Activated gamma-delta T cell (primary cell): ENCODE results near the gene NID2.

Experiments
- DNase-seq: peaks from one replicate; lab custom pipeline; 2025; lab: John Stamatoyannopoulos, UW

NID2 gene

DNA sequence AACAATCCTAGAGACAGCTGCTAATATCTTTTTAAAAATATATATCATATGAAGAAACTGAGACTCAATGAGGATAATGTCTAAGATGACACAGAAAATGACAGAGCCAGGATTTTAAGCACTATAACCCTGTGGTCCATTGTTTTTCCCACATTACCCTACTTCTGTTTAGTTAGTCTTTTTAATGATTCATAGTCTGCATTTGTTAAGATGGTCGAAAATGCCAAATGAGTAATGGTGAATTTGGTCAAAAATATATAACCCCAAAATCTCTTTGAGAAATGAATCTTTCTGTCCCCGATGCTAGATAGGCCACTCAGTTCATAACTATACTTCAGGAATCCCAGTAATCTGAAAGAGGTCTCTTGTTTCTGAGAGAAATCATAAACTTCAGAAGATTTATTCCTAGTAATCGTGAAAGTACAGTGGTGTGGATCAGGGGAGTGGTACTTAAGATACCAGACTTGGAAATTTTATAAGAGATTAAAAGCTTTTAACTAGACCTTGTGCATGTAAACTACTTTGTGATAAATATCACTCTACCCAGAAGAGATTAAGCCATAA lies 68.8 kb downstream of the NID2 start:
- no peak for DNase-seq

GRCh38 chr14:51999084-51999483 lies 69.8 kb downstream of the NID2 start:
- no peak for DNase-seq

DNA sequence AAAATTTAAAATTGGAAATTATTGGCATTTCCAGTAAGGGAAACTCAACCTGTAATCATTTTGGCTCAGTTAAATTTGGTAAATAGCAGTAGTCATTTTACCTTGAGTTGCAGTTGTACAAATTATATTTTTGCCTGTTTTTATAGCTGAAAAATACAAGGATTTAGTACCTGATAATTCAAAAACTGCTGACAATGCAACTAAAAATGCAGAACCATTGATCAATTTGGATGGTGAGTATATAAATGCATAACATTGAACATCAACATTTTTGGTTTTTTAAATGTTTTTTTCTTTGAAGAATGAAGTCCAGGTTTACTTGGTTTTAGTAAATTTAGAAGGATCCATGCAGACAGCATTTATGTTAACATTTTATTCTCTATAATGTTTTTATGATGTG lies 70.5 kb downstream of the NID2 start:
- no peak for DNase-seq

GRCh38 chr14:51996148-51996746 lies 72.6 kb downstream of the NID2 start:
- DNase-seq = no peak

DNA sequence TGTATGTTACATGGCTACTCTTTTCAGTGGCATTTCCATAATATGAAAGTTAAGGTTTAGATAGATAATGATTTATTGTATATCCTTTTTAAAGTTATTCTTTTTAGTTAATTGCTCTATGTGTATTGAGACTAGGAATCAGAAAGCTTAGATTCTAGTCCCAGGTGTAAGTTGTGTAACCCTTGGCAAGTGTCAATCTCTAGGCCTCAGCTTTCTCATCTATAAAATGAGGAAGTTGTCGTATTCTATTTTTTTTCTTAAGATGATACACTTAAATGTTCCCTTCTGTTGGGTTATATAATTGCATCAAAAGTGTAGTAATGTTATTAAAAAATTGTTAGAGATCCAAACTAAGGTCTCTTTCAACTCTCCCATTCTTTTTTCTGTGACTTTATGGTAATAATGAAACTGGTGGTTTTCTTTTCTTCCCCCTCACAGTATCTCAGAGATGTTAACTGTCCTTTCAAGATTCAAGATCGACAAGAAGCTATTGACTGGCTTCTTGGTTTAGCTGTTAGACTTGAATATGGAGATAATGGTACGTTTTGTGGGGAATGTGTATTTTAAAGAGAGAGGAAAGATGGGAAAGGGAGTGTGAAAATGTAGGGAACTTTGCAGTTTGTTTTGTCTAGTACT lies 75.5 kb downstream of the NID2 start:
- DNase-seq = no peak

DNA sequence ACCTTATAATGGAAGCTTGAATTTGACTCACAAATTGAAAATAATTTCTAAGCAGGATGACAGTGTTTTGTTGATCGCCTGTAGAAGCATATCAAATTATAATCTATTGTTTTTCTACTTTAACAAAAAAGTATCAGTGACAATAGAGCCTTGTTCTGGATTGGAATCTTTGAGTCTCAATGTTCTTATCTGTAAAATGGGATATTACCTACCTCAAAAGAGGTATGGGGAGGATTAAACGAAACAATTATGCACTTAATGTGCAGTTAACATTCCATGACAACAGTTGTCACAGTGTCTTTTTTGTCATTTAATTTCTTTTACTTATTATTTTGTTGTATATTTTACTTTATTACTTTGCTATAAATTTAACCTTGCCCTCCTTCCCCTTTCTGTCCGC lies 78.4 kb downstream of the NID2 start:
- no peak for DNase-seq

DNA sequence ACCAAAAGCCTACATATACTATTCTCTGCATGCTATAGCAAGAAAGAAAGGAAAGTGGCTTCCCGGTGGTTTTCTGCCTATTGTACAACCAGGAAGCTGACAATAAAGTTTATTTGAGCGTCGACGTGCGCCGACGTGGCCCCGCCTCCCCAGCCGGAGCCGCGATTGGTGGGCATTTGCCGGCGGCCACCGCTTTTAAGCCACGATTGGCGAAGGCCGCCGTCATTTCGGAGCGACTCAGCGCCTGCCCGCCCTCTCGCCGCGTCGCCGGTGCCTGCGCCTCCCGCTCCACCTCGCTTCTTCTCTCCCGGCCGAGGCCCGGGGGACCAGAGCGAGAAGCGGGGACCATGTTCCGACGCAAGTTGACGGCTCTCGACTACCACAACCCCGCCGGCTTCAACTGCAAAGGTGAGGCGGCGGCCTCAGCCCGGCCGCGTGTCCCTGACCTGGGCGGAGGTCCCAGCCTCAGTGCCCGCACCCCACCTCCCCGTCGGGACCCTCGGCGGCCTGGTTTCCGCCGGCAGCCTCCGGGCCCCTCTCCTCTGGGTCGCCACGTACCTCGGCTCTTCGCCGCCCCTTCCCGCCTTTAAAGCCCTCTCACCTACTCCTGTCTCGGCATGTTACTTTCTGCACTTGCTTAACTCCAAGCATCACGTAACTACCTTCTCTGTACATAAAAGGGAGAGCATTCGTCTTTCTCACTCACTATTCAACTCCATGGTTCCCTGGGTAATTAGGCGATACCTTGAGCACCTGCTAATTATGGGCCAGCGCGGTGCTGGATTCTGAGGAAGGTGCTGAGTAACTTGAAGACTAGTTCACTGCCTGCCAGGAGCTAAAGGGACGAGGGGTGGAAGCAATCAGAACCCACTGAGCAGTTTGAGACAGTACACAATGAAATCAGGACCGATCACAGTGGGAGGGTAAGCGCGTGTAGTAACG lies 79.3 kb downstream of the NID2 start, which contains the start of gene RTRAF:
Gene RTRAF (plus strand): TSS at position 254 of the 942 bp plus-strand sequence. CDS start 94 bp downstream, at position 348.
- DNase-seq = peak; percentile 86

- no peak for DNase-seq
Measured at GRCh38 chr14:51988221-51988620, 80.6 kb downstream of the NID2 start.

- DNase-seq = no peak
Measured at GRCh38 chr14:51981218-51981854, 87.5 kb downstream of the NID2 start.

GRCh38 chr14:51979088-51979709 lies 89.7 kb downstream of the NID2 start:
- no peak for DNase-seq

GRCh38 chr14:51978681-51979085 lies 90.2 kb downstream of the NID2 start:
- no peak for DNase-seq

- DNase-seq = no peak
Measured at GRCh38 chr14:51977075-51977474, 91.8 kb downstream of the NID2 start.

- DNase-seq = no peak
Measured at GRCh38 chr14:51972566-51972965, 96.3 kb downstream of the NID2 start.

DNA sequence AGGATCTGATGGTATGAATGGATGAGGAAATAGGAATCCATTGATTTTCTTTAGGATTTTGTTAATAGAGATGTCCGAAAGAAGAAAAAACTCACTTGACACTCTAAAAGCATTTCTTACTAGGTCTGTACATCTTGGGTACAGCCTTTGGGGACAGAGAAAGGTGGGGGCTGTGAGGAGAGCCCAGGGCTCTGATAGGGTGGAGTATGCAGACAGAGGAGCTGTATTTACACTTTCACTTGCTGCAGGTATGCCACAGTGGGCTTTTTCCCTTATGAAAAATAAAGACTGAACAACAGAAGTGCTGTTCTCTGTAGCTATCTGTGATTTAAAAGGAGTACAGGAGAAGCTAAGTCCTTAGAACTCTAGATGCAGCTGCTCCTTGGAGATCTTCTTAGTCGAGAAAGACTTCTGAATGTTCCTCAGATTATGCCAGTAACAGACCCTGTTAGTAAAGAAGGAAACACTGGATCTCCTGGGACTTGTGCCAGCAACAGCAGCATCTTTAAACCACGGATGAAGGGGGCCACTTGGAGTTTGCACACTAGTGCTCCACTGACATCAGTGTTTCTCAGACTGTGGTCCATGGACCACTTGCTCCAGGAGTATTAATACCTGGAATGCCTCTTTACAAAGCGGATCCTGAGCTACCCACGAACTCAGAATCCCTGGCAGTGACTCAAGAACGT lies 98.9 kb downstream of the NID2 start:
- DNase-seq = no peak

DNA sequence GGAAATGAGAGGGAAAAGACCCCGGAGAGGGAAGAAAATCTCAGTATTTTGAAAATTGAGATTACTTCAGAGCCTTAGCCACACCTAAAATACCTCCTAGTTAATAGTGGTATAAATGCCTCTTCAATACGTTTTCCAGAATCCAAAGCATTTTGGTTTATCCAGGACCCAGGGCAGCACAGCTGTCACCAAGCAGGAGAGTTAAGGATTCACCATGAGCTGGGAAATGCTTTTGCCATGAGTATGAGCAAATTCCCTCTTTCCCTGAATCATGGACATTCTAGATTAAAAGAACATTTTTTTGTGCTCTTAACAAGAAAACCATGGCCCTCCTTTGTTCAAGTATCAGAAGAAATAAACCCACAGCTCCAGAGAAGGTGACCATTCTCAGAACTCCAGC lies 101.3 kb downstream of the NID2 start:
- no peak for DNase-seq

- no peak for DNase-seq
Measured at GRCh38 chr14:51963286-51963685, 105.6 kb downstream of the NID2 start.

DNA sequence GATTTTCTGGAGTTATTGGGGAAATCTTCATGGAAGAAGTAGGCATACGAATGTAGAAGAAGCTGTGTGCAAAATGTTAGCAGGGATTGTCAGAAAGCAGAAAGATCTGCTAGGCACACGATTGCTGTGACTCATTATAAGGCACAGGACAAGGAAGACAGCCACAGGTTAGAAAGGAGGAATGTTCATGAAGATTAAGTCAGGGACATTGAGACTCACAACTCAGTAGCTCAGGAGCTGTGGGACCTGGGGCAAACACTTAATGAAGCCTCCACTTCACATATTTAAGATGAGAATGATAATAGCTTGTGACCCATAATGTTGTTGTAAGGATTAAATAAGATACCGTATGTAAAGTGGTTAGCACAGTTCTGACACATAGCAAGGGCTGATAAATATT lies 106.1 kb downstream of the NID2 start:
- no peak for DNase-seq

DNA sequence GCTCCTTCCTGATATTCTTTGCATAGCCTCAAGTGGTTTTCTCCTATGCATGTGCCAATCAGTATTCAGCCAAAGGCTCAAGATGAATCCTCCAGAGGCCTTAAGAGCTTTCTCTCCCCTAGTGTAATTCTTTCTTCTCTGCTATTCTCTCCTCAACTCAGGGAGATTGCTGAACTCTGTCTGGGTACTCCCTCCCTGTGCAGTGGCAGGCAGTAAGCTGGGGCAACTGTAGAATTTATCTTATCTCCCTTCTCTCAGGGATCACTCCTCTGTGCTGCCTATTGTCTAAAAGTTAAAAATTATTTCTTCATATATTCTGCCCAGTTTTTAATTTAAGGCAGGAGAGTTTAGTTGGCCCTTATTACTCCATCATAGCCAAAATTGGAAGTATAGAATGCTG lies 108.0 kb downstream of the NID2 start:
- no peak for DNase-seq

GRCh38 chr14:51959928-51960327 lies 108.9 kb downstream of the NID2 start:
- DNase-seq = no peak

DNA sequence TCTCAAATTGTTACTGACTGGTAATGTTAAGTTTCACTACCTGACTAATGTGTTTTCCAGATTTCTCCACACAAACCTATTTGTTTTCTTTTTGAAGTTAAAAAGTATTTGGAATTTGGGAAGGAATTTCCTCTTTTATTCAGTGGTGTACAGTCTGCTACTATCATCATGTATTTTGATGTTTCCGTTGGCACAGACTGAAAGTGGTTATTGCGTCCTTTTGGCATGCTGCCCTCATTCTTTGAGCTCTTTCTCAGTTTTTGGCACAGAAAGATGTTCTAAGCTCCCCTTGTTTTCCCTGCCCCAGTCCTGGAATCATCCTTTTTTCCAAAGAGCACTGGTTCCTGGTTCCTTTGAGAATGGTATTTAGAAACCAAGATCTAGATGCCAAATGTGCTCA lies 110.9 kb downstream of the NID2 start:
- no peak for DNase-seq
